GM18519 (cell line): ENCODE measurements around the gene TAPT1.
"Not testable (repeated sequence)": the region's sequence is repeated elsewhere in the genome, so short reads cannot be mapped to it uniquely, and the experiment has no call there.

Source experiments
- ATAC-seq: cut with Tn5 transposase; IDR thresholded peaks from one replicate; pipeline ENCODE4 v1.9.1; 2021; ENCODE audit warnings: mild to moderate bottlenecking, moderate library complexity; ENCODE audit not compliant: unreplicated experiment, low FRiP score

Gene TAPT1

GRCh38 chr4:16187455-16187854 lies 38.8 kb downstream of the TAPT1 start:
- no peak for ATAC-seq

- ATAC-seq, result no peak
Measured at GRCh38 chr4:16186986-16187385, 39.3 kb downstream of the TAPT1 start.

- ATAC-seq, result no peak
Measured at GRCh38 chr4:16183604-16184003, 42.7 kb downstream of the TAPT1 start.

GRCh38 chr4:16176621-16177020 lies 49.6 kb downstream of the TAPT1 start:
- no peak for ATAC-seq

- ATAC-seq, result no peak
Measured at GRCh38 chr4:16171831-16172230, 54.4 kb downstream of the TAPT1 start.

- no peak for ATAC-seq
Measured at GRCh38 chr4:16169490-16169889, 56.8 kb downstream of the TAPT1 start.

GRCh38 chr4:16168710-16169388 lies 57.4 kb downstream of the TAPT1 start:
- no peak for ATAC-seq

GRCh38 chr4:16168144-16168543 lies 58.1 kb downstream of the TAPT1 start:
- no peak for ATAC-seq

- no peak for ATAC-seq
Measured at GRCh38 chr4:16165931-16166330, 60.3 kb downstream of the TAPT1 start.

- ATAC-seq, result no peak
Measured at GRCh38 chr4:16162891-16163290, 63.4 kb downstream of the TAPT1 start.

- no peak for ATAC-seq
Measured at GRCh38 chr4:16161851-16162408, 64.3 kb downstream of the TAPT1 start.

- no peak for ATAC-seq
Measured at GRCh38 chr4:16160457-16160856, 65.8 kb downstream of the TAPT1 start.

- no peak for ATAC-seq
Measured at GRCh38 chr4:16159286-16159685, 67.0 kb downstream of the TAPT1 start.

- ATAC-seq, result no peak
Measured at GRCh38 chr4:16158504-16158852, 67.8 kb downstream of the TAPT1 start.

GRCh38 chr4:16157609-16158503 lies 68.4 kb downstream of the TAPT1 start:
- no peak for ATAC-seq

GRCh38 chr4:16155528-16156169 lies 70.6 kb downstream of the TAPT1 start:
- ATAC-seq, result no peak

- ATAC-seq, result no peak
Measured at GRCh38 chr4:16154451-16154850, 71.8 kb downstream of the TAPT1 start.

- ATAC-seq, result no peak
Measured at GRCh38 chr4:16150716-16151115, 75.6 kb downstream of the TAPT1 start.

GRCh38 chr4:16144913-16145312 lies 81.4 kb downstream of the TAPT1 start:
- not testable (repeated sequence) for ATAC-seq

GRCh38 chr4:16142598-16143310 lies 83.5 kb downstream of the TAPT1 start:
- ATAC-seq, result no peak

- no peak for ATAC-seq
Measured at GRCh38 chr4:16140879-16141249, 85.4 kb downstream of the TAPT1 start.
